Omental fat pad (tissue), 4 donors: ENCODE measurements around the gene GNG2. TPM values are rescaled to one million over a fixed set of nuclear protein-coding genes. Genes with fewer than 3 reads are reported as not detected.
A peak's percentile ranks its signal among the peaks of the same experiment; 100 is the strongest.

Experiments
- ATAC-seq: fragments of 150-250 bp; one replicate; pipeline ENCODE4 v1.9.1; 2016; ENCODE audit warnings: mild to moderate bottlenecking, moderate library complexity; ENCODE audit not compliant: low FRiP score
- DNase-seq: peaks from one replicate; pipeline ENCODE4 v3.0.0-alpha.2; 2019; ENCODE audit warnings: low spot score
- total RNA-seq, 4 donors: library from RNA; depleted of rRNA; stranded (reverse); fragments of >200 nt; gene quantifications; one replicate each; pipeline ENCODE4 v1.1.0, GENCODE V29; 2016
- TF ChIP-seq, protein P1 (sequence below), 3 donors: fragments of 450-650 bp; IDR thresholded peaks; one replicate each; pipeline ENCODE4 v1.5.1; 2016 to 2017; ENCODE audit warnings: antibody characterized with exemption in 3 of 3, mild to moderate bottlenecking in 3 of 3, moderate library complexity in 2 of 3

Gene GNG2
- total RNA-seq, 4 donors from 2014 or later: 40.7 to 85.6 (median 54.0) TPM

GRCh38 chr14:52010173-52010693, 149.8 kb downstream of the GNG2 start:
- ATAC-seq (no peak), DNase-seq (no peak)
- TF ChIP-seq, protein P1, sequence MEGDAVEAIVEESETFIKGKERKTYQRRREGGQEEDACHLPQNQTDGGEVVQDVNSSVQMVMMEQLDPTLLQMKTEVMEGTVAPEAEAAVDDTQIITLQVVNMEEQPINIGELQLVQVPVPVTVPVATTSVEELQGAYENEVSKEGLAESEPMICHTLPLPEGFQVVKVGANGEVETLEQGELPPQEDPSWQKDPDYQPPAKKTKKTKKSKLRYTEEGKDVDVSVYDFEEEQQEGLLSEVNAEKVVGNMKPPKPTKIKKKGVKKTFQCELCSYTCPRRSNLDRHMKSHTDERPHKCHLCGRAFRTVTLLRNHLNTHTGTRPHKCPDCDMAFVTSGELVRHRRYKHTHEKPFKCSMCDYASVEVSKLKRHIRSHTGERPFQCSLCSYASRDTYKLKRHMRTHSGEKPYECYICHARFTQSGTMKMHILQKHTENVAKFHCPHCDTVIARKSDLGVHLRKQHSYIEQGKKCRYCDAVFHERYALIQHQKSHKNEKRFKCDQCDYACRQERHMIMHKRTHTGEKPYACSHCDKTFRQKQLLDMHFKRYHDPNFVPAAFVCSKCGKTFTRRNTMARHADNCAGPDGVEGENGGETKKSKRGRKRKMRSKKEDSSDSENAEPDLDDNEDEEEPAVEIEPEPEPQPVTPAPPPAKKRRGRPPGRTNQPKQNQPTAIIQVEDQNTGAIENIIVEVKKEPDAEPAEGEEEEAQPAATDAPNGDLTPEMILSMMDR (IDR thresholded peaks at IDR 0.05): no peak

DNA sequence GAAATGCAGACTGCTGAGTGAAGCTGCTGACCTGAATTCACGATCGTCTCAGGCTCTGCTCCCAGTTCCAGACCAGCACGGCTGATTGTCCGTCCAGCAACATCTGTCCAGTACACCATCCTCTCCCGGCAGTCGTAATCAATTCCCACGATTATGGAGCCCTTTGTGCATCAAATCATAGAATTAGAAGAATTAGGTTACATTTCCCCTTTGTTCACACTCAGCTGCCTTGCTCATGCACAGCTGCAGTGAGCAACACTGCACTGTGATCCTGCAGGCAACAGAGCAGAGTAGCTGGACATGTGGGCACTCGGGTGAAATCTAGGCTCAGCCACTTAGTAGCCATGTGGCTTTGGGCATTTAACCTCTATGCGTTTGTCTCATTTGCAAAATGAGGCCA, 151.1 kb downstream of the GNG2 start:
- no peak for ATAC-seq
- TF ChIP-seq, protein P1 (IDR thresholded peaks at IDR 0.05): no peak
- DNase-seq: no peak

DNA sequence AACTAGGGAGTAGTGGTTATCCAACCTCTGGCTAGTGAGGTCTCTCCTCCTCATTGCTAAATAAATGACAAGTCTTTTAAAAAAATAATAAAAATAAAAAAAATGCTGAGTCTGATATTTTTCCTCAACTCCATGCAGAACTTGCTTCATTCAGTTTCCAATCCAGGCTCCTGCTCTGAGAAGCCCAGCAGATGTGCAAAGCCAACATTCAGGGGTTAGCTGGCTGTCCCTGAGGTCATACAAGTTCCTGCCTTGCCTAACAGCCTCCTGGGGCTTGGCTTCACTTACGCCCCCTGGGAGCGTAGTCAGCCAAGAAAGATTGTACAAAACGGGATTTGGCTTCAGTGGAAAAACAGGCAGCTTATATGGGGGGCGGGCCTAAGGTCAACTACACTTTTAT, 152.2 kb downstream of the GNG2 start:
- ATAC-seq (peak; percentile 35), DNase-seq (no peak)
- TF ChIP-seq, protein P1 (IDR thresholded peaks at IDR 0.05): no peak

DNA sequence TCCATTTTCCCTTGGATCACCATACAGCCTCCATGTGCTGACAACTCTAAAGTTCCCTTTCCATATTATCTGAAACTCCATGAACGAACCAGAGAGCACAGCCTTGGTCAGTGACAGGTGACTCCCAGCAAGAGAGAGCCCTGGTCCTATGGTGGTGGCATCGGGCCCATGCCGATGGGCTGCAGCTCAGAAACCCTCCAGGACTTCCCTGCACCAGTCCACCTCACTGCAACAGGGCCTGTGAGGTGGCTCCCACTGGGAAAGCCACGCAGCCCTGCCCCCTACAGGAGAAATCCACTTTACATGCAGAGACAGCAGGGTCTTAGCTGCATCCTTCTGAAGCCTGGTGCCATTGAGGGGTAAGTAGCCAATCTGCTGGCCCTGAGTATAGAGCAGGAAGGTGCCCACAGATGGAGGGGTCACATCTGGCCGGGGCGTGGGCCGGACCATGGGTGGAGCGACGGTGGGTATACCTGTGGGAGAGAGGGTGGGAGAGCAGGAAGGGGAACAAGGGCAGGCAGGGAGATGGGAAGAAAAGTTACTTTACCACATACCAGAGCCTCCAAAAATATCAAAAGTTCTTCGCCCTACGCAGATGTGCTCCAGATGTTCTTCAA, 153.7 kb downstream of the GNG2 start:
- no peak for DNase-seq
- ATAC-seq: no peak
- TF ChIP-seq, protein P1 (IDR thresholded peaks at IDR 0.05): no peak

DNA sequence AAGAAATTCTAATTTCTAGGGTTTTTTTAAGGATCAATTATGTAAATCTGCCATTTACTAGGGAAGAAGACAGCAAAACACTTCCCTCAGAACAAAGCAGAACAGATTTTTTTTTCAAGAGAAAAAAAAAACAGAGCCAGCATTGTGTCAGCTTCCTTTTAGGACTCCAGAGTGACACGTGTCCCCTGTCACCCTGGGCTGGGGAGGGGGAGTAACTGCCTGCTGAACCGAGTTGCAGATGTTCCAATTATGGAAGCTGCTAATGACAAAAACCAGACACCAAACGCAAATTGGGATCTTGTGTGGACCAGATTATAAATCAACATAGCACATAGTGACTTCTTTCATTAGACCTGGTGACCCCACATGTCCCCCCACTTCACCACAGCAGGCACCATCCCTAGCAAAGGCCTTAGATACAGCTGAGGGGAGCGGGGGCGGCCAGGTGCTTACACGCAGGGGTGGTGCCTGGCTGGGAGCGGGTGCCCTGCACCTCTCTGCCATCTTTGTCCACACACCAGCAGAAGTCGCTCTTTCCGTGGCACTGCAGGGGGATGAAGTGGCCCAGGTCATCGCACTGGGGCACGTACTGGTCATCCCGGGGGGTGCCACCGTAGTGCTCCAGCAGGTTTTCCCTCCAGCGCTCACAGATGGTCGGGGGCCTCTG, 154.3 kb downstream of the GNG2 start:
- ATAC-seq: no peak
- DNase-seq: no peak
- TF ChIP-seq, protein P1 (IDR thresholded peaks at IDR 0.05): no peak

DNA sequence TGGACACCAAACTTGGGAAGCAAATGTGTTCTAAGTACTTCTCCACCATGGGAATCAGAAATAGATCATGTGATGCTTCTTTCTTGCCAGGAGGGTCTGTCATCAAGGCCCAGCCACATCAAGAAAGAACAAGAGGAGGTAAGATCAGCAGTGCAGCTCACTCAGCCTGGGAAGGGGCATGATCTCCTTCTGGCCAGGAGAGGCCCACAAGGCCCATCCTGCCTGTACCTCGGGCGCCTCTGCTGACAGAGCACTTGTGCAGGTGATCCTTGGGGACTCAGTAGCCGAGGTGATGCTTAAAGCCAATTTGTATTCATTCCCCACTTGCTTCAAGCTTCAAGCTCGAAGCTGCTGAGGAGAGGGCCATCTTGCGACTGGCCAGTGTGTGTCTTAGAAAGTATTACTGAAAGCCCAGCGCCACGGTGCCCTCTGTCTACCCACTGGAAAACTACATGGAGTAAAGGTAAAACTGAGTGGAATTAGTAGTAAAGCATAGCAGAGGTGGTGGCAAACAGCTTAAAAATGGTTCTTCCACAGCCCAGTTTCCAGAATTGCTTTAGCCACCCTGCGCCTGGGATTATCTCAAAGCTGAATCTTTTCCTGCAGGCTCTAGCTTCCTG, 155.1 kb downstream of the GNG2 start:
- ATAC-seq (no peak), DNase-seq (no peak)
- TF ChIP-seq, protein P1 (IDR thresholded peaks at IDR 0.05): no peak
